Astrocyte of the spinal cord (primary cell): Measurements from ENCODE around the gene ZBTB16.

Experiments used
- DNase-seq: peaks from one replicate; pipeline ENCODE4 v3.0.0; 2011; ENCODE audit warnings: low read depth, low spot score
- H3K4me3 ChIP-seq: 2 replicates; pipeline ENCODE4 v1.5.1; 2011; ENCODE audit warnings: low read depth, mild to moderate bottlenecking, low read length, moderate library complexity
- in situ Hi-C: cut with HindIII; loops from 2 replicates; pipeline ENCODE4 v1.10.0; 2017; ENCODE audit warnings: low sequenced_read_pairs
- TF ChIP-seq, protein P1 (sequence below): IDR thresholded peaks from 2 replicates; pipeline ENCODE4 v1.5.1; 2012; ENCODE audit warnings: low read depth, mild to moderate bottlenecking, low read length, inconsistent platforms

Gene ZBTB16

DNA sequence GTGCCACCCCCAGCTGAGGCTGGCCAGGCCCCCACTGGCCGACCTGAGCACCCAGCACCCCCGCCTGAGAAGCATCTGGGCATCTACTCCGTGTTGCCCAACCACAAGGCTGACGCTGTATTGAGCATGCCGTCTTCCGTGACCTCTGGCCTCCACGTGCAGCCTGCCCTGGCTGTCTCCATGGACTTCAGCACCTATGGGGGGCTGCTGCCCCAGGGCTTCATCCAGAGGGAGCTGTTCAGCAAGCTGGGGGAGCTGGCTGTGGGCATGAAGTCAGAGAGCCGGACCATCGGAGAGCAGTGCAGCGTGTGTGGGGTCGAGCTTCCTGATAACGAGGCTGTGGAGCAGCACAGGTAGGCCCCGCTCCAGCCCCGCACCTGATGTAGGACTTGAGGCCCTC lies 4.7 kb downstream of the ZBTB16 start:
- TF ChIP-seq, protein P1, sequence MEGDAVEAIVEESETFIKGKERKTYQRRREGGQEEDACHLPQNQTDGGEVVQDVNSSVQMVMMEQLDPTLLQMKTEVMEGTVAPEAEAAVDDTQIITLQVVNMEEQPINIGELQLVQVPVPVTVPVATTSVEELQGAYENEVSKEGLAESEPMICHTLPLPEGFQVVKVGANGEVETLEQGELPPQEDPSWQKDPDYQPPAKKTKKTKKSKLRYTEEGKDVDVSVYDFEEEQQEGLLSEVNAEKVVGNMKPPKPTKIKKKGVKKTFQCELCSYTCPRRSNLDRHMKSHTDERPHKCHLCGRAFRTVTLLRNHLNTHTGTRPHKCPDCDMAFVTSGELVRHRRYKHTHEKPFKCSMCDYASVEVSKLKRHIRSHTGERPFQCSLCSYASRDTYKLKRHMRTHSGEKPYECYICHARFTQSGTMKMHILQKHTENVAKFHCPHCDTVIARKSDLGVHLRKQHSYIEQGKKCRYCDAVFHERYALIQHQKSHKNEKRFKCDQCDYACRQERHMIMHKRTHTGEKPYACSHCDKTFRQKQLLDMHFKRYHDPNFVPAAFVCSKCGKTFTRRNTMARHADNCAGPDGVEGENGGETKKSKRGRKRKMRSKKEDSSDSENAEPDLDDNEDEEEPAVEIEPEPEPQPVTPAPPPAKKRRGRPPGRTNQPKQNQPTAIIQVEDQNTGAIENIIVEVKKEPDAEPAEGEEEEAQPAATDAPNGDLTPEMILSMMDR: no peak
- DNase-seq: no peak
- in situ Hi-C loops: no loop called here
- H3K4me3 ChIP-seq: no peak overlapping the region

DNA sequence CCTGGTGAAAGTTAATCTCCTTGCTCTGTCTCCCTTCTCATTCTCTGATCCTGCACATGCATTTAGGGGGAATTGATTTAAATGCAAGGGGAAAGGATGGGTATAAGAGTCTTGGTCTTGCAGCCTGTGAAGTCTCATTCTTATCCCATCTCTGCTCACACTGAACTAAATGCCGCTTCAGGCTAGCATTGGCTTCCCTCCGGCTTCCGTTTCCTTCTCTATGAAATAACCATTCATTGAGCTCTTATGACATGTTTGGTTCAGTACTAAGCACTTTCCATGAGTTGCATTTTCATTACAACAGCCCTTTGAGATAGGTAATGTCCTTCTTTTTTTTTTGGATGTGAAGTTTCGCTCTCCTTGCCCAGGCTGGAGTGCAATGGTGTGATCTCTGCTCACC lies 5.6 kb downstream of the ZBTB16 start:
- TF ChIP-seq, protein P1: no peak
- no peak overlapping the region for H3K4me3 ChIP-seq
- in situ Hi-C loops: no loop called here
- DNase-seq: no peak

DNA sequence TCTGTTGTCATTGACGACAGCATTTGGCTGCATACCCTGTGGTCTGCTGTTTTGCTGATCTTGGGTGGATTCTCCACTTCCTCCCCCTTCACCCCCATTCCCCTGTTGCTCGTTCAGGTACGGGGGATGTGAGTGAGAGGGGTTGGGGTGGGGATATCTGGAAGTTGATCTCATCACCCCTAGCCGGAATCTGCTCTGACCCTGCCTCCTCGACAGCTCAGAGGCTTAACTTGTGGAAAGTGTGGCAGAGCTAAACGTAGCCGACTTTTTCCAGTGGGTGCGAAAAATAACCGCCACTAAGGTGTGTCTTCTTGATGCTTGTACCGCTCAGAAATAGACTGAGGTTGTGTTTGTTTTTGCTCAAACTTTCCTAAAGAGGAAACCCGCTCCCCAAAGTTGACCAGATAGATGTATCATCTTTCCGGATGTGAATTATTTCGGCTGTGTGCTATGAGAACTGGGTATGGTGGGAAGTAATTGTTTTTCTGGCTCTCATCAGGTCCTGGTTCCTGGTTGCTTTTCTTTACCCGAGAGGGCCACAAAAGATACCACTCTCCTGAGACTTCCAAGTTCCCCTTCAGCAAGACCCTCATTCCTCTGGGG lies 6.6 kb downstream of the ZBTB16 start:
- TF ChIP-seq, protein P1: no peak
- DNase-seq: no peak
- in situ Hi-C loops: no loop called here
- no peak overlapping the region for H3K4me3 ChIP-seq

DNA sequence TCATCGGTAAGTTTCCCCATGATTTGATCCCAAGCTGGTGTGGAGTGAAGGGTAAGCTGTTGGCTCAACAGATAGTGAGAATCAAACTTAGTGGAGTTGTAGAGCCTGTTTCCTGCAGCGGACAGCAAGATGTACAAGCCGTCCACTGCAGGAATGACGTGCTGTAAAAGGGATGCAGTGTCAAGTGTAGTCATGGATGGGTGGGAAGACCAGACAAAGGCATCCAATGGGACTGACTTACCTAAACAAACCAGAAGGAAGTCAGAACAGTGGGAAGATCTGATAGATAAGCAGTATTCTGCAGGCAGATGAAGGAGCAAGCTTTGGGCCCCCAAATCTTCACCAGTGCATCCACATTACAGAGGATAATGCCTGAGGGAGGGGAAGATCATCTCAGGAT lies 8.8 kb downstream of the ZBTB16 start:
- no peak overlapping the region for H3K4me3 ChIP-seq
- TF ChIP-seq, protein P1: no peak
- in situ Hi-C loops: no loop called here

DNA sequence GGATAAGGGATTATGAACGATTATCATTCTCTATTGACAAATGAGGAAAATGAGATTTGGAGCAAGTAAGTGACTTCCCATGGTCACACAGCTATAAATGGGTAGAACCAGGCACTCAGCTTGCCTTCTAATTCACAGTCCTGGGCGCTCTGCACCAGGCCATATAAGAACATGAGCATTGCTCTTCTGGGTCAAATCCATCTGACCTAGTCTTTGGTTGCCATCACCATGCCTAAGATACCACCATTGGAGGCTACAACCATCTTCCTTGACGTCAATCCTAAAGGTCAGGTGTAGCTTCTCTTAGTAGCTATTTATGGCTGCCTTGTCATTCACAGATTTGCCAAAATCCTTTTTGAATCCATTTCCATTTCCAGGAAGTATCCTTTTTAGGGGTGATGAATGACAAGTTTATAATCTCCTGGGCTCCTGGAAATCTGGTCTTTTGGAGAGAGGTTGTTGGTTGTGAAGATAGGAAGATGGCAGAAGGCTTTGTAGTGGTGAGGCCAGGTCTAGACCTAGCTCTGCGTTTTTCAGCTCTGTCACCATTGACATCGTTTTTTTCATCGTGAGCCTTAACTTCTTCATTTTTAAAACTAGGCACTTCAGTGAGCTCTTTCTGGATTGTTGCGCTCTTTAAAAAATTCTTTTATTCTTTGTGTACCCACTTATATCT lies 11.1 kb downstream of the ZBTB16 start:
- in situ Hi-C loops: no loop called here
- TF ChIP-seq, protein P1: no peak
- no peak overlapping the region for H3K4me3 ChIP-seq
- DNase-seq: no peak

More for the DNA sequence above, 8.8 kb downstream of the ZBTB16 start:
- DNase-seq: no peak

DNA sequence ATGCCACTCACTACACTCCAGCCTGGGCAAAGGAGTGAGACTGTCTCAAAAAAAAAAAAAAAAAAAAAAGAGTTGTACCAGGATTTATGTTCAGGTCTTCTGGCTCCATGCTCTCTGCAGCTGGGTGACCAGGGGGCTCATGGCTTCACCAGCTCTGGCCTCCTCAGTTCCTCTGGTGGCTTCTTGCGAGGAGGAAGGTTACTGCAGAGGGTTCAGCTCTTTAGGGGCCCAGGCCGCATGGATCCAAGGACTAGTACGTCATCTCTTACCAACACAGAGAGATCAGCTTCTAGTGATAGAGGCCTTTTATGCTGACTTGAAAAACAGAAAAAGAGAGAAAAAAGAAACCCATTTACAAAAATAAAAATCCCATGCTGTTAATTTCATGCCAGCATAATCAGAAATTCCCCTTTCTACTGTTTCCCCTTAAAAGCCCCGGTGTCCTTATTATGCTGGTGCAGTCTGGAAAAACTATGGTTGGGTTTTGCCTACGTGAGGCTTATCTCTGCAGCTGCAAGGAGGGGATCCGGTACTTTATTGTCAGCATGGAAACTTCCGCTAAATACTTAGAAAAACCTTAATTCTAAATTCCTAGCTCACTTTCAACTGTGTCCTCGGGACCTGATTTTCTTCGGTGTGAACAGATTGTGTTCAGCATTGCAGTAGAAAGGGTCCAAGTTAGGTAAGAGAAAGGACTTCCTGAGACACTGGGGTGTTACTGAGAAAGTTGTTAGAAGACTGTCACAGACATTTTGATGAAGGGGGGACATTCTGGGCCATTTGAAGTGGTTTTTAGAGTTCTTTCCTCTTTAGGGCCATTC lies 13.7 kb downstream of the ZBTB16 start:
- DNase-seq: no peak
- H3K4me3 ChIP-seq: no peak overlapping the region
- TF ChIP-seq, protein P1: no peak
- in situ Hi-C loops: no loop called here
